IPS-20b (cell line): ENCODE data around the gene COMMD2.

ENCODE experiments used
- H3K27ac ChIP-seq: one replicate; pipeline ENCODE4 v1.5.1; 2013; ENCODE audit warnings: low read length
- H3K27me3 ChIP-seq: 2 replicates; pipeline ENCODE4 v1.6.1; 2013; ENCODE audit warnings: mild to moderate bottlenecking, low read length, inconsistent platforms; ENCODE audit not compliant: insufficient read depth
- H3K36me3 ChIP-seq: 2 replicates; pipeline ENCODE4 v1.6.1; 2013; ENCODE audit warnings: low read depth, mild to moderate bottlenecking, inconsistent platforms, low read length, moderate library complexity; ENCODE audit not compliant: insufficient read depth
- H3K4me1 ChIP-seq: 2 replicates; pipeline ENCODE4 v1.6.1; 2013; ENCODE audit warnings: mild to moderate bottlenecking, control low read depth, inconsistent platforms, low read length, moderate library complexity; ENCODE audit not compliant: insufficient read depth
- H3K4me3 ChIP-seq: 2 replicates; pipeline ENCODE4 v1.5.1; 2013; ENCODE audit warnings: mild to moderate bottlenecking, low read length, inconsistent platforms
- H3K9ac ChIP-seq: 2 replicates; pipeline ENCODE4 v1.6.1; 2013; ENCODE audit warnings: low read depth, mild to moderate bottlenecking, inconsistent platforms, low read length, moderate library complexity
- H3K9me3 ChIP-seq: 2 replicates; pipeline ENCODE4 v1.6.1; 2013; ENCODE audit warnings: mild to moderate bottlenecking, low read depth, low read length, inconsistent platforms; ENCODE audit not compliant: insufficient read depth

Gene COMMD2

GRCh38 chr3:149752051-149752787 is at the start of gene COMMD2:
TSS of gene COMMD2 (minus strand) at chr3:149752489. CDS start at chr3:149752444, 45 bp downstream.
- Histone ChIP-seq H3K36me3 (peaks cover 29% of the 10 kb centered on the region), H3K9ac (peak within 1 kb of the TSS; percentile 94), H3K27ac (peak within 1 kb of the TSS; percentile 65)

GRCh38 chr3:149801639-149802038 is 49.4 kb upstream of the COMMD2 start:
- Histone ChIP-seq H3K4me1 (no peaks in the 10 kb centered on the region), H3K36me3 (no peaks in the 10 kb centered on the region), H3K27ac (no peak overlapping the region)

More at GRCh38 chr3:149752051-149752787, at the start of gene COMMD2:
- Histone ChIP-seq H3K4me1 (peaks cover 3% of the 10 kb centered on the region; the same call in 1 of the 2 replicates), H3K27me3 (no peaks in the 10 kb centered on the region), H3K4me3 (peak within 1 kb of the TSS; percentile 94), H3K9me3 (no peaks in the 10 kb centered on the region)

DNA sequence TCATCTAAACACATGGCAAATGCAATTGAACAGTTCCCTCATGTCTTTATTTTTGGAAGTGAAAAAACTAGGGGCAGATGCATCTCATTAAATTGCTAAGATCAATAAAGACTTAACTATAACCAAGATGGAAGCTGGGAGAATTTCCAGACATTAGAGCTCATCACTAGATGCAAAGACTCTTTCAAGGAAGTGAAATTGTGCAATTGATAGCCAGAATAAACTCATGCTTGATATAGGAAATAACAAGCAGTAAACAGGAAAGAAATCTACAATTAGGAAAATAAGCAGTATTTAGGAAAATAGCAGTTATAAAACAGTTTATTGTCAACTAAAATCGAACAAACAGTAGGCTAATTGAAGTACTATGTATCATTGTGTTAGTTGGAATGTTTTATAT is 48.9 kb upstream of the COMMD2 start:
- H3K27ac ChIP-seq = no peak overlapping the region
- no peaks in the 10 kb centered on the region for H3K36me3 ChIP-seq
- no peaks in the 10 kb centered on the region for H3K27me3 ChIP-seq
- no peak overlapping the region for H3K4me3 ChIP-seq
- H3K9ac ChIP-seq = no peak overlapping the region
- no peaks in the 10 kb centered on the region for H3K9me3 ChIP-seq
- no peaks in the 10 kb centered on the region for H3K4me1 ChIP-seq

More at GRCh38 chr3:149801639-149802038, 49.4 kb upstream of the COMMD2 start:
- no peaks in the 10 kb centered on the region for H3K27me3 ChIP-seq
- H3K9me3 ChIP-seq = no peaks in the 10 kb centered on the region
- no peak overlapping the region for H3K4me3 ChIP-seq
- H3K9ac ChIP-seq = no peak overlapping the region

GRCh38 chr3:149800693-149801092 is 48.4 kb upstream of the COMMD2 start:
- no peaks in the 10 kb centered on the region for H3K27me3 ChIP-seq
- no peaks in the 10 kb centered on the region for H3K9me3 ChIP-seq
- no peak overlapping the region for H3K9ac ChIP-seq
- no peaks in the 10 kb centered on the region for H3K36me3 ChIP-seq
- no peak overlapping the region for H3K27ac ChIP-seq
- H3K4me1 ChIP-seq = no peaks in the 10 kb centered on the region
- H3K4me3 ChIP-seq = no peak overlapping the region

DNA sequence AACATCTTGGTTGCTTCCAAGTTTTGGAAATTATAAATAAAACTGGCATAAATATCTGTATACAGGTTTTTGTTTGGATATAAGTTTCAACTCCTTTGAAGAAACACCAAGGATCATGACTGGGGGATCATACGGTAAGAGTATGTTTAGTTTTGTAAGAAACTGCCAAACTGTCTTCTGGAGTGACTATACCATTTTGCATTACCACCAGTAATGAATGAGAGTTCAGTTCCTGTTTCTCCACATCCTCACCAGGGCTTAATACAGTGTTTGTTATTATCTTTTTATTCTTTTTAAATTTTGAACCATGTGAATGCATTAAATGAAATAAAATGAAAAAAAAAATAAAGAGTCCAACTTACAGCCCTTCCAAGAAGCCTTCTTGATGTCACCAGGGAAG is 43.7 kb upstream of the COMMD2 start:
- Histone ChIP-seq H3K9me3 (no peaks in the 10 kb centered on the region), H3K4me1 (no peaks in the 10 kb centered on the region), H3K9ac (no peak overlapping the region), H3K27ac (no peak overlapping the region), H3K4me3 (no peak overlapping the region), H3K27me3 (no peaks in the 10 kb centered on the region), H3K36me3 (no peaks in the 10 kb centered on the region)

DNA sequence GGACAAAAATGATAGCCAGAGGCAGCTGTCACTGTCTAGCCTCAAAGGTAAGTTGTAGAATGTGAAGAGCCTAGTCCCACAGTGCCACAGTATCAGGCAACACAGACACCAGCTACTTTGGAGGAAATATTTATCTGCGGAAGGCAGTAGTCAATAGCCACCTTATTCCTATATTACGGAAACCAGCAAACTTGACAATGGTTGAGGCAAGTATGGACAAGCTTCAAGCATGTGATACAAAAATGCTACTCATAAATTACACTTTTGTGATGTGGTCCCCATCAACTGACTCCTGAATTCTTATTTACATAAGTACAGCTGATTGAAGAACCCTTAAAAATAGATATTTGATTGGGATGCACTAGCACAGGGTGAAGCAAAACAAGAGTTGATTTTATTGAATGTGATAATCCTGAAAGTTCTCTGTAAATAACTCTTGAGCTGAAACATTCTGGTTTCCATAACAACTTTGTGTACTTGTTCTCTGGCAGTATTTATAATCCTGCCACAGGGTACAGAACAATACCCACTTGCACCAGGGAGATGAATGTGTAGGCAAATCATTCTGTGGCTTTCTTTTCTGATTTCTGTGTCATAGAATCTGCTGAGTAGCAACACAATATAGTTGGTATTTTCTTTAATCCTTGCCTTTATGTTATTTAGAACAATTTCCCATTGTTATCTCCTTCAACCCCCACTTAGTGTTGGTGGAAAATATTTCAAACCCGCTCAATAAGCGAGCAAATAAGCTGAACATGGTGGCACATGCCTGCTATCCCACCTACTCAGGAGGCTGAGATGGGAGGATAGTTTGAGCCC is 40.4 kb upstream of the COMMD2 start, which contains the start of gene ANKUB1:
Gene ANKUB1, minus strand, starts transcription at position 103 of the 819 bp plus-strand sequence. CDS start 188 bp downstream, outside the sequence.
- Histone ChIP-seq H3K4me3 (no peak within 1 kb of the TSS), H3K9ac (no peak within 1 kb of the TSS), H3K27me3 (no peaks in the 10 kb centered on the region), H3K9me3 (no peaks in the 10 kb centered on the region), H3K27ac (no peak within 1 kb of the TSS), H3K4me1 (no peaks in the 10 kb centered on the region), H3K36me3 (no peaks in the 10 kb centered on the region)

DNA sequence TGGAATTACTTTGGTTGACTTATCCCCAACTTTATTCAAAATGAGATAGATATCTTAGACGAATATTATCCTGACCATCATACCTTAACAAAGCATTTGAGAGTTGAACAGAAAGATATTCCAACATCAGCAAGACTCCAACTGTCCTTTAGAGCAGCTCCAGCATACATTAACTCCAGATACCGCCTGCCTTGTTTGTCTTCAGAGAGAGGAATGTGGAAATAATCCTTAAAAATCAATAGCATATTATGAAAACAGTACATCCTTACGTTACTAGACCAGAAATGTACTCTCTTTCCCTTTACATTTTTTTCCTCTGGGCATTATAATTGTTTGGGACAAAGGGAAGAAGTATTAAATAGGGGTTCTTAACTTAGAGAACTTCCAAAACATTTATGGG is 38.4 kb upstream of the COMMD2 start:
- no peaks in the 10 kb centered on the region for H3K9me3 ChIP-seq
- H3K9ac ChIP-seq = no peak overlapping the region
- H3K27me3 ChIP-seq = no peaks in the 10 kb centered on the region
- H3K36me3 ChIP-seq = no peaks in the 10 kb centered on the region
- H3K27ac ChIP-seq = no peak overlapping the region
- H3K4me1 ChIP-seq = no peaks in the 10 kb centered on the region
- H3K4me3 ChIP-seq = no peak overlapping the region

GRCh38 chr3:149790268-149790667 is 38.0 kb upstream of the COMMD2 start:
- Histone ChIP-seq H3K27me3 (no peaks in the 10 kb centered on the region), H3K4me3 (no peak overlapping the region), H3K9me3 (no peaks in the 10 kb centered on the region), H3K9ac (no peak overlapping the region), H3K27ac (no peak overlapping the region), H3K4me1 (no peaks in the 10 kb centered on the region), H3K36me3 (no peaks in the 10 kb centered on the region)

- H3K27ac ChIP-seq = no peak overlapping the region
- H3K27me3 ChIP-seq = no peaks in the 10 kb centered on the region
- no peaks in the 10 kb centered on the region for H3K36me3 ChIP-seq
- H3K9ac ChIP-seq = no peak overlapping the region
- 0 out of 2 replicates have a peak, but pooled peaks cover 3% of the 10 kb centered on the region for H3K4me1 ChIP-seq
- no peak overlapping the region for H3K4me3 ChIP-seq
- no peaks in the 10 kb centered on the region for H3K9me3 ChIP-seq
Measured at GRCh38 chr3:149784064-149784704, 31.9 kb upstream of the COMMD2 start.

- Histone ChIP-seq H3K9ac (no peak overlapping the region), H3K27me3 (no peaks in the 10 kb centered on the region), H3K4me1 (0 out of 2 replicates have a peak, but pooled peaks cover 3% of the 10 kb centered on the region), H3K27ac (no peak overlapping the region), H3K36me3 (no peaks in the 10 kb centered on the region), H3K4me3 (no peak overlapping the region), H3K9me3 (no peaks in the 10 kb centered on the region)
Measured at GRCh38 chr3:149783576-149783975, 31.3 kb upstream of the COMMD2 start.

DNA sequence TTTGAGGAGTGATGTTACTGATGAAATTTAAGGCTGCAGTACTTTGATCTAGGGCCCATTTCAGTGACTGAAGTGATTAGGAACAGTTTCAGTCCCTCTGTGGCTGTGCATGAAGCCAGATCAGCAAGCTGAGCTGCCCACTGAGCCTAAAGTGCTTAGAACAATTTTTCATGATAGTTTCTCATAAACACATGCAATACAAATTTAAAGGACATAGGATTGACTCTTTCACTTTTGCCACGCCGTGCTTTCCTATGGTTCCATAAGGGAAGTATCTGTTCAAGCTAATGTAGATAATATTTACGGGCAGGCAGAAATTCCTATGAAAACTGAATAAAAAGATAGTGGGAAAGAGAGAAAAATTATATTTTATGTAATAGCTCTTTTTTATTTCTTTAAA is 29.5 kb upstream of the COMMD2 start:
- H3K36me3 ChIP-seq = no peaks in the 10 kb centered on the region

More for the DNA sequence above, 29.5 kb upstream of the COMMD2 start:
- H3K27ac ChIP-seq = no peak overlapping the region
- H3K4me1 ChIP-seq = 0 out of 2 replicates have a peak, but pooled peaks cover 3% of the 10 kb centered on the region
- no peak overlapping the region for H3K4me3 ChIP-seq
- H3K9ac ChIP-seq = no peak overlapping the region
- H3K9me3 ChIP-seq = no peaks in the 10 kb centered on the region
- no peaks in the 10 kb centered on the region for H3K27me3 ChIP-seq
